Brain microvascular endothelial cell (primary cell): ENCODE data around the gene RGS16.

ENCODE experiments used
- DNase-seq: peaks from one replicate; pipeline ENCODE4 v3.0.0-alpha.2; 2020
- H3K27ac ChIP-seq: fragments of 250-450 bp; sonication (Bioruptor Pico); 2 replicates; pipeline ENCODE4 v1.5.1; 2020; ENCODE audit warnings: mild to moderate bottlenecking, moderate library complexity
- H3K27me3 ChIP-seq: fragments of 250-450 bp; sonication (Bioruptor Pico); replicated peaks from 2 replicates; pipeline ENCODE4 v1.5.1; 2020; ENCODE audit warnings: mild to moderate bottlenecking
- H3K36me3 ChIP-seq: fragments of 250-450 bp; sonication (Bioruptor Pico); replicated peaks from 2 replicates; pipeline ENCODE4 v1.5.1; 2020; ENCODE audit warnings: mild to moderate bottlenecking
- H3K4me3 ChIP-seq: 2 replicates; pipeline ENCODE4 v1.5.1; 2011; ENCODE audit warnings: low read depth, mild to moderate bottlenecking, control low read depth, low read length, moderate library complexity
- CTCF ChIP-seq: IDR thresholded peaks from 2 replicates; pipeline ENCODE4 v1.5.1; 2011; ENCODE audit warnings: low read depth, mild to moderate bottlenecking, moderate library complexity, low read length, control low read depth, inconsistent platforms; ENCODE audit errors: missing control alignments
- in situ Hi-C: cut with HindIII; loops from 2 replicates; pipeline ENCODE4 v1.10.0; 2017; ENCODE audit warnings: low sequenced_read_pairs, low pct_ligation_motif_present

Gene RGS16

GRCh38 chr1:182560392-182560984 is 43.7 kb downstream of the RGS16 start:
- no peak for TF ChIP-seq CTCF
- H3K4me3 ChIP-seq: no peak overlapping the region
- no peaks in the 10 kb centered on the region for H3K27me3 ChIP-seq
- no peaks in the 10 kb centered on the region for H3K36me3 ChIP-seq
- in situ Hi-C loops: no loop called here
- H3K27ac ChIP-seq: no peak overlapping the region
- no peak for DNase-seq

- DNase-seq: no peak
- in situ Hi-C loops: no loop called here
- H3K4me3 ChIP-seq: no peak overlapping the region
Observed at GRCh38 chr1:182556279-182556678, 47.9 kb downstream of the RGS16 start.

GRCh38 chr1:182555493-182555892 is 48.7 kb downstream of the RGS16 start:
- TF ChIP-seq CTCF: no peak
- Histone ChIP-seq H3K4me3 (no peak overlapping the region), H3K36me3 (no peaks in the 10 kb centered on the region), H3K27ac (no peak overlapping the region), H3K27me3 (no peaks in the 10 kb centered on the region)
- DNase-seq: no peak
- in situ Hi-C loops: no loop called here

More at GRCh38 chr1:182556279-182556678, 47.9 kb downstream of the RGS16 start:
- Histone ChIP-seq H3K27ac (no peak overlapping the region), H3K36me3 (no peaks in the 10 kb centered on the region), H3K27me3 (no peaks in the 10 kb centered on the region)
- no peak for TF ChIP-seq CTCF

GRCh38 chr1:182552527-182552926 is 51.7 kb downstream of the RGS16 start:
- in situ Hi-C loops: no loop called here
- no peak for TF ChIP-seq CTCF
- H3K4me3 ChIP-seq: no peak overlapping the region

GRCh38 chr1:182549811-182550210 is 54.4 kb downstream of the RGS16 start:
- no peak for DNase-seq
- Histone ChIP-seq H3K27me3 (no peaks in the 10 kb centered on the region), H3K27ac (no peak overlapping the region), H3K36me3 (no peaks in the 10 kb centered on the region), H3K4me3 (no peak overlapping the region)
- in situ Hi-C loops: no loop called here
- TF ChIP-seq CTCF: no peak

More at GRCh38 chr1:182552527-182552926, 51.7 kb downstream of the RGS16 start:
- Histone ChIP-seq H3K27me3 (no peaks in the 10 kb centered on the region), H3K27ac (no peak overlapping the region), H3K36me3 (no peaks in the 10 kb centered on the region)
- no peak for DNase-seq

GRCh38 chr1:182549346-182549745 is 54.8 kb downstream of the RGS16 start:
- in situ Hi-C loops: no loop called here
- H3K36me3 ChIP-seq: no peaks in the 10 kb centered on the region
- no peaks in the 10 kb centered on the region for H3K27me3 ChIP-seq
- no peak overlapping the region for H3K27ac ChIP-seq
- H3K4me3 ChIP-seq: no peak overlapping the region
- TF ChIP-seq CTCF: no peak
- no peak for DNase-seq
